Hepatocyte (in vitro differentiated cells): ENCODE results near the gene PGM2.

Experiments used
- EZH2phosphoT487 ChIP-seq: fragments of 200-600 bp; sonication (generic); IDR thresholded peaks from one replicate; pipeline ENCODE4 v1.6.1; 2018; ENCODE audit warnings: antibody characterized with exemption, mild to moderate bottlenecking, low read depth, moderate library complexity; ENCODE audit not compliant: unreplicated experiment, severe bottlenecking
- TF ChIP-seq, protein P1 (sequence below): fragments of 200-600 bp; sonication (generic); IDR thresholded peaks from 2 replicates; pipeline ENCODE4 v1.5.1; 2016; ENCODE audit warnings: antibody characterized with exemption, mild to moderate bottlenecking; ENCODE audit not compliant: poor library complexity

DNA sequence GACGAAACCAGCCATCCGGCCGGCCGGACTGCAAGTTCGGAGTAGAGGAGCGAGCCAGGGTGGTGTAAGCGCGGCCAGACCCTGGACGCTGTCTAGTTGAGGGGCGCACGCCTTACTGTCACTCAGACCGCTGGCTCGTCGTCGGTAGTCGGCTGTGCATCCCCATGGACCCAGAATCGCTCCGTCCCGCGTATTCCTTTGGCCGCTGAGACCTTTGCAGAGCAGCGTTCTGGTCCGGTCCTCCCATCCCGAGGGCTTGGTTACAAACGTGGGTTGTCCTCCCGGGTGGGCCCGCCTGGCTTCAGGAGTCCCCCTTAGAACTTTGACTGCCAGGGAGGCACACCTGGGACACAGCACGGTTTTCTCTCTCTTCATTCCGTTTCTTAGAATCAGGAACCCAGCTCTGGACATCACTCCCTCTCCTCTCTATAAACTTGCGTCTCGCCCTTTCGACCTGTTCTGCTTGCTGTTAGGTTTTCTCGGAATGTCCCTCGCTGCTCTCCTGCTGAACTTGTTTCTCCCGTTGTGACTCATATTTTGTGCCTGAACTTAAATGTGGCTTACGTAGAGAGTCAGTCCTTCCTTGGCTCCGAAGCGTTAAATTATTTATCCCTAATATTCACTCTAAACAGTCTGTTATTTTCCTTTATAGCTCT, 672 bp downstream of the PGM2 start:
- TF ChIP-seq, protein P1, sequence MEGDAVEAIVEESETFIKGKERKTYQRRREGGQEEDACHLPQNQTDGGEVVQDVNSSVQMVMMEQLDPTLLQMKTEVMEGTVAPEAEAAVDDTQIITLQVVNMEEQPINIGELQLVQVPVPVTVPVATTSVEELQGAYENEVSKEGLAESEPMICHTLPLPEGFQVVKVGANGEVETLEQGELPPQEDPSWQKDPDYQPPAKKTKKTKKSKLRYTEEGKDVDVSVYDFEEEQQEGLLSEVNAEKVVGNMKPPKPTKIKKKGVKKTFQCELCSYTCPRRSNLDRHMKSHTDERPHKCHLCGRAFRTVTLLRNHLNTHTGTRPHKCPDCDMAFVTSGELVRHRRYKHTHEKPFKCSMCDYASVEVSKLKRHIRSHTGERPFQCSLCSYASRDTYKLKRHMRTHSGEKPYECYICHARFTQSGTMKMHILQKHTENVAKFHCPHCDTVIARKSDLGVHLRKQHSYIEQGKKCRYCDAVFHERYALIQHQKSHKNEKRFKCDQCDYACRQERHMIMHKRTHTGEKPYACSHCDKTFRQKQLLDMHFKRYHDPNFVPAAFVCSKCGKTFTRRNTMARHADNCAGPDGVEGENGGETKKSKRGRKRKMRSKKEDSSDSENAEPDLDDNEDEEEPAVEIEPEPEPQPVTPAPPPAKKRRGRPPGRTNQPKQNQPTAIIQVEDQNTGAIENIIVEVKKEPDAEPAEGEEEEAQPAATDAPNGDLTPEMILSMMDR = no peak
- no peak for TF ChIP-seq EZH2phosphoT487
